Left forelimb (tissue), 1 donor: ENCODE measurements around the gene SQOR.
A peak's percentile ranks its signal among the peaks of the same experiment; 100 is the strongest.

Experiments
- DNase-seq: peaks from one replicate; pipeline ENCODE4 v3.0.0-alpha.2; 2018; ENCODE audit warnings: low spot score

The SQOR gene

DNA sequence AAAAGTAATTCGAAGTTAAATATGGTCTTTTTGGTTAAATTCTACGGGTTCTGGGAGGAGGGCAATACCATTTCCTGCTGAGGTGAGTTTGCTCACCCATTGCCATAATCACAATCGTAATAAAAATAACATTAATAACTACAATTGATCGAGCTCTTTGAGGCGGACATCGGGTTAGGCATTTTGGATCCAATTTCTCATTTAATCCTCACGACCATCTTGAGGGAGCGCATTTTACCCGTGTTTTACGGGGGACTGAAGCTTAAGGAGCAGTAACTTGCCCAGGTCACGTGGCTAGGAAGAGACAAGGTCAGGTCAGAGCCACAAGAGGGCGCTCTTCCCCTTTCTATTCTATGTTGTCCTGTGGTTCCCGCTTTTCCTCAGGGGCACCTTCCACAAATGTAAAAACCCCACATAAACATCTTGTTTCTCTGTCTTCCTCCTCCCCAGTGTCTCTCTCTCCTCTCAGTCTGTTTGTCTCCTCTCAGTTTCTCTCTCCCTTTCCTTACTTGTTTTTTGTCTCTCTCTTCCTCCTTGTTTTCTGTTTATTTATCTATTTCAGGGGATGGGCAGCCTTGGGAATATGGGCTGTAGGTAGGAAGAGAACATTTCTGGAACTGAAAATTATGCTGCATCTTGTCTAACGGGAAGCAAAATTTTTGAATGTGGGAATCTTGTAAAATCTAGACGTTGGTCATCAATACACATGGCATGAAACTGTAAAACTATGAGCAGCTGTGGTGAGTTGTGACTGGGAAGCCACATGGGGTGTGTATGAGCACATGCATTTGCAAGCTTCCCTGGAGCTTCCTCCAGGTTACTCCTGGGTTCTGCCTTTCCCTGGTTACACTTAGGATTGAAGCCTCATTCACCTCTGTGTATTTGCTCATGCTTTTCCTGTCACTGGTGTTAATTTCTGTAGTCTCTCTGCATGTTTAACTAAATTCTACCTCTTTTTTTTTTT is 71.0 kb downstream of the SQOR start:
- peak; percentile 79 for DNase-seq

DNA sequence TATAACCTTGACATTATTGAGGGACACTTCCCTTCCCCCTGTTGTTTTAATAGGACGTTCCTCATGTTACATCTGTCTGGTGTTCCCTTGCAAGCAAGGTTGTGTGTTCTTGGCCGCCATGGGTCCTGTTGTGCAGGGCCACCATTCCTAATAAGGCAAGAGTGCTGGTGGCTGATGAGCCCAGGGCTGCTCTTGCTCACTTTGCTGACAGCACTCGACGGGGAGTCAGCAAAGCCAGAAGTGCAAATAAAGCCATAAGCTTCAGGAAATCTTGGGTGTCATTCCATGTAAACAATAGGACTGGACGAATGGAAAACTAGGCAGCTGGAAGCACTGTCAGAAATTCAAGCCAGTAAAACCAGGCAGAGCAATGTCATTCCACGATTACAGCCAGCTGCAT is 75.8 kb downstream of the SQOR start:
- no peak for DNase-seq

DNA sequence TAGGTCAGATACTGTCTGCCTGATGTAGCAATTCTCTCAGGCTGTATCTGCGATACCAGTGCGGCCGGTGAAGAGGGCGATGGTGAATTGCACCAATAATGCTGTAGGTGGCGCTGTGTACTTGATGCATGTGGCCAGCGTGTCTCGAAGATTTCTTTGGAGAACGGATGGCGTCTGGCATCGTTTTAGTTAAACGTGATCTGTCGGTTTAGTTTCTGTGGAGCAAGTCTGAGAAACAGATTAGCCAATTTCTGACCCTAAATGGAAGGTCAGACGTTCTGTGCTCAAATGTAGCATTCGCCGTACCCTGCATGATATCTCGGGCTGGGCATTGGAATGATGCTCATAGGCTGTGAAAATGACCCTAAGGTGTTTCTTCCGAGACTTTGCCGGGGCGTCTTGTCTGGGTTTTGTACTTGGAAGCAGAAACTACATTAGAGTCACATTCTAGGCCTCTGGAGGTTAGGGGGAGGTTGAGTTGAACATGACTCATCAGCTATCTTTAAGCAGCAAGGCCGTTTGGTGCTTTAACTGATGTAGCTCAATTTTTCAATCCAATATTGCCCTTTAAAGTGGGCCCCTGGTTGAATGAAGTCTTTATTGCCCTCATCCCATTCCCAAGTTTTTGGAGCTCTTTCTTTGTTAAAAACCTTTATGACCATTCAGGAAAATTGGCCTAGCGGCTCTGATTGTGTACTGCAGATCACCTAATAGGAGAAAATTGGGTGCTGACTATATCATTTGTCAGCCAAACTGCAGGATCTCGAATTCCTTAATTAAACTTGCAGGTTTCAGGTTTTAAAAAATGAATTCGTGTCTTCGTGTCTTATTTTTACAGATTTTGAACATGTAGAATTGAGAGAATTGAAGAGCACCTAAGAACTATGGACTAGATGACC is 80.0 kb downstream of the SQOR start:
- DNase-seq: peak; percentile 73

DNA sequence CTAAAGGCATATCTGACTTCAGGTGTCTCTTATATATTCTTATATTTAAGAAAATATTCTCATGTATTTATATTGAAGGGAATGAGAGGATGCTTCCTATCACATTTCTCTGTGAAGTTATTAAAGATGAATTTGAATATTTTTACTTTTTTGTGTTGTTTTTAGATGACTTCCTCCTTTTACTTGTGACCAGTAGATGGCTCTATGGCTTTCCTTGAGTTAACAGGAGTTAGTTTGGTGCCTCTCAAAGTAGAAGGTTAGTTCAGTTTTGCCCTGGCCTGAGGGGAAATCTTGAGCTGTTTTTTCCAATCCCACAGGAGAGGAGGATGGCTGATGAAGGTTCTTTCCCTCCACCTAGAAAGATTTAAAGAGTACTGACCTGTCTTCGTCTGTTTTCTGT is 80.7 kb downstream of the SQOR start:
- DNase-seq: no peak

DNA sequence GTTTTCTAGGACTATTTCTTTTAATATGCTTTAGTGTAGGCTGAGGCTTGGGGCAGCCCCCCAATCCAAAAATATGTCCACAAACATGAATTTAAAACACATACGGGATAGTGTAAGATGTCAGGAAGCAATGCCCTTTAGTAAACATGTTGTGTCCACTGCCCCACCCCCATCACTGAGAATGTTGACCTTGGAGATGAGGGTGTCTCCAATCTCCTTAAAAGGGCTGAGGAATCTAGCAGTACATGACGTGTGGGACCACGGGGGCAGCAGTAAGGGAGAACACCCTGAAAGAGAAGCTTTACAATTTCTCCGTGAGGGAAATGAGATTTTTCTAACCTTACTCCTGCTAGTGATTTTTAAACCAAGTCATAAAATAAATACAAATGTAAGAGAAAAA is 84.7 kb downstream of the SQOR start:
- DNase-seq: no peak

DNA sequence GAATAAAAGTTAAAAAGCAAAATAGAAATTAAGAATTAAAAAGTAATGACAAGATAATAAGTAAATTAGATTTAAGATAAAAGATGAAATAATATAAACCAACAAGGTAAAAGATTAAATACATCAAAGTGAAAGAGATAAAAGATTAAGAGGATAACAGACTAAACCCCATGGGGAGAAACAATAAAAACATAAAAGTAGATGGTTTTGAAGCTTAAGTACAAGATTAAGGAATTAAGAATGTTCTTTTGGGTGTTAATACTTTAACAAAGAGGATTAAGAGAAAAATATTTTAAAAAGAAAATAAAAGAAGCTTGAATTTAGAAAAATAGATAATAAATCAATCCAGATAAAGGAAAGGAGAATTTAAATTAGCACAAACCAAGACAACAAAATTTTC is 85.4 kb downstream of the SQOR start:
- DNase-seq: no peak

DNA sequence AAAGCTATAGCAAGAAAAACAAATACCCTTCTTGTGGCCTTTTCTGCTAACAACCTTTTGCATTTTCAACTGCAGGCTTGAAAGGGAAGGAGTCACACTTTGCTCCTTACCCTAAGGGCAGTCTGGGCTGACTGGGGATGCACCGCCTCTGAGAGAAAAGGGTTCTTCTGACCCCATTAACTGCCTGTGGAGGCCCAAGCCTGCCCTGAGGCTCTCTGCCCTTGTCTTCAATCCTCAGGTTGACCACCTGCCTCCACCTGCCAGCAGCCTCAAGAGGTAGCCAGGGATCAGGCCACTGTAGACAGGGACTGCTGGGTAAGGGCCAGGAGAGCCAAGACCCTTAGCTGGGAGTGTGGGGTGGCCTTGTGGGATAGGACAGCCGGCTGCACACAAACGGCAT is 93.8 kb downstream of the SQOR start:
- DNase-seq: no peak

DNA sequence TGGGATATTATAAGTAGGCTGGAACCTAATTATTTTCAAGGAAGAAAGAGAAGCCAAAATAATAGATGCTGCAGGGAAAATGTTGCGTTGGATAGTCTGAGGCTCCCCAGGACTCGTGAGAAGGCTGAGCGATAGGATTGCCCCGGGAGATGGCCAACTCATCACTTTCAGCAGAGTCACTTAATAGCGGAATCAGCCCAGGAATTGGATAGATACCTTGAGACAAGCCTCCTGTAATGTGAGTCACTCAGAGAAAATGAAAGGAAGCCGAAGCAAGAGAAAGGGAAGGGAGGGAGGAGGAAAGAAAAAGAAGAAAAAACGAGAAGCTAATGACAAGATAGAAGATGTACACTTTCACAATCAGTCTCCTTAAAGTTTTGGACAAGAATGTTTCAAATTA is 94.3 kb downstream of the SQOR start:
- DNase-seq: no peak

DNA sequence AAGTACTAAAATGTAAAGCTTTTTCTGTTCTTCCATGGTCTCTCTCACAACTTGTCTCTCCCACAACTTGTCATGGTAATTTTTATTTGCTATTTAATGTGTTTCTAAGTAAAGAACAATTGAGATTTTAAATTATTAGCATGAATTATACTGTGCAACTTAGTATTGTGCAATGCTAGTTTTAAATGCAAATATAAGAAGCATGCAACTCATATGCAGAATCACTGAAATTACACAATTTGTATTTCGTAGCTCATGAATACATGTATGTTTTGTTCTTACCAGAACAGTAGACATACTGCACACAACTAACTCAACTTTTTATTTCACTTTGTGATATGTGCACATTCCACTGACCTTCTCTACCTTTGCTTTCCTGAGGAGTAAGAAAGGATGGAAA is 96.5 kb downstream of the SQOR start:
- no peak for DNase-seq

DNA sequence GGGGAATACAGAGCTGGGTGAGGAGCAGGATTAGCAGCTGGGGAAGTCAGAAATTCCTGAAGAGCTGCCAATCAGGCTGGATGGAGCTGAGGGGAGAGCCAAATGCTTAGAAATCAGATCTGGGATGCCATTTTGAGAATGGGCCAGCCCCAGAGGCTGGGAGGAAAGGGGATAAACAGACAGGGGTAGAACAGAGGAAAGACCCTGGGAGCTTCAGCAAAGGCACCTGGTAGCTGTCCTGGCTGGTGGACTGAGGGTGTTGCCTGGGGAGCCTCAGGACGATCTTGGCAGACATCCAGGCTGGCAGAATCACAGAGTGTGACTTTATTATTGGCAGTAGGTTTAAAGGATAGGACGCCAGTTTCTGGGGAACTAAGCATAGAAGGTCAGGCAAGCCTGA is 97.8 kb downstream of the SQOR start:
- no peak for DNase-seq

DNA sequence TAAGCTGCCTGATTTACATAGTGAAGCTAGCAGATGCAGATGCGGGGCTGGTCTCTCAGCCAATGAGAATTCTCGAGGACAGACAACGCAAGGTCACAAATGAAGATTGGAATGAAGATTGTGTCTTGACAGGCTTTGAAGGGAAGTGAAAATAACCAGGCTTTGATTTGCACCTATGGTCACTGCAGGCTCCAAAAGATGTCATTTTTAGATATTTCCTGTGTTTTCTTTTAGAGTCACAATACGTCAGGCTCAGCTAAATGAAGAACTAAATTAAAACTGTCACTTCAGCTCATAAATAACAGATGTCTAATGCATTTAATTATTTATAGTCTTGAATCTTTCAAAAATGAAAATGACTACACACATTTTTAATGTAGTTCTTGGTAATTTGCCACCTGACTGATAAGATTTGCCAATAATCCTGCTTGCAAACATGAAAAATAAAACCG is 99.5 kb downstream of the SQOR start:
- DNase-seq: no peak
